Measurements from ENCODE around the gene THSD1. TPM values are rescaled to one million over a fixed set of nuclear protein-coding genes. Genes with fewer than 3 reads are reported as not detected.

The THSD1 gene
- total RNA-seq (2021) = 0.30 to 0.46 TPM (median 0.39 TPM) in 3 replicates
- percentile 34 among the genes with signal in this experiment for Bru-seq, nascent RNA
- long read RNA-seq, experiment 1, partial matches to known transcripts = 0 of 2 reads
- long read RNA-seq, experiment 1, other reads (novel, unspliced or antisense) = 1 of 2 reads
- long read RNA-seq, experiment 2 = 0 reads
- long read RNA-seq, experiment 3 = 0 reads

GRCh38 chr13:52405767-52406494 lies at the start of gene THSD1:
Gene THSD1, minus strand, starts transcription at chr13:52406172. Its CDS starts 3,572 bp downstream, at chr13:52402600.
- peak; percentile 54 for DNase-seq (ENCODE audit: low spot score)
- peaks cover 45% of the 10 kb centered on the region for H3K27me3 Mint-ChIP-seq (ENCODE audit: low read depth)
- ChIA-PET CTCF (interaction anchor here (0.6 to 5.8 kb wide), 2 partner anchors 25 to 44 kb away, joined by 4 to 35 read pairs; partner anchors contain the start of gene VPS36), POLR2A (no interaction called here)
- 0 out of 2 replicates have a peak, but pooled peaks have one; percentile 79 for TF ChIP-seq CBFB (CRISPR knock-in tag; IDR thresholded peaks at IDR 0.05; ENCODE audit: low read depth)
- peak; percentile 32; the same call in 1 of the 2 replicates for TF ChIP-seq ESRRA (CRISPR knock-in tag; IDR thresholded peaks at IDR 0.05; ENCODE audit: borderline replicate concordance)
- TF ChIP-seq E2F5 (CRISPR knock-in tag; IDR thresholded peaks at IDR 0.05) = peak; percentile 42; the same call in 1 of the 2 replicates
- TF ChIP-seq FOXP1 (CRISPR knock-in tag; IDR thresholded peaks at IDR 0.05; ENCODE audit: borderline replicate concordance) = peak; percentile 23; the same call in 1 of the 2 replicates
- TF ChIP-seq, protein P1, sequence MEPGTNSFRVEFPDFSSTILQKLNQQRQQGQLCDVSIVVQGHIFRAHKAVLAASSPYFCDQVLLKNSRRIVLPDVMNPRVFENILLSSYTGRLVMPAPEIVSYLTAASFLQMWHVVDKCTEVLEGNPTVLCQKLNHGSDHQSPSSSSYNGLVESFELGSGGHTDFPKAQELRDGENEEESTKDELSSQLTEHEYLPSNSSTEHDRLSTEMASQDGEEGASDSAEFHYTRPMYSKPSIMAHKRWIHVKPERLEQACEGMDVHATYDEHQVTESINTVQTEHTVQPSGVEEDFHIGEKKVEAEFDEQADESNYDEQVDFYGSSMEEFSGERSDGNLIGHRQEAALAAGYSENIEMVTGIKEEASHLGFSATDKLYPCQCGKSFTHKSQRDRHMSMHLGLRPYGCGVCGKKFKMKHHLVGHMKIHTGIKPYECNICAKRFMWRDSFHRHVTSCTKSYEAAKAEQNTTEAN (CRISPR knock-in tag; IDR thresholded peaks at IDR 0.05) = no peak
- 0 out of 2 replicates have a peak, but pooled peaks have one; percentile 34 for TF ChIP-seq MAX (CRISPR knock-in tag; IDR thresholded peaks at IDR 0.05)
- no peak for TF ChIP-seq CREB1 (CRISPR knock-in tag; IDR thresholded peaks at IDR 0.05)
- 0 out of 2 replicates have a peak, but pooled peaks have one; percentile 41 for TF ChIP-seq ZNF138 (CRISPR knock-in tag; conservative IDR thresholded peaks at IDR 0.05)
- TF ChIP-seq, protein P2, sequence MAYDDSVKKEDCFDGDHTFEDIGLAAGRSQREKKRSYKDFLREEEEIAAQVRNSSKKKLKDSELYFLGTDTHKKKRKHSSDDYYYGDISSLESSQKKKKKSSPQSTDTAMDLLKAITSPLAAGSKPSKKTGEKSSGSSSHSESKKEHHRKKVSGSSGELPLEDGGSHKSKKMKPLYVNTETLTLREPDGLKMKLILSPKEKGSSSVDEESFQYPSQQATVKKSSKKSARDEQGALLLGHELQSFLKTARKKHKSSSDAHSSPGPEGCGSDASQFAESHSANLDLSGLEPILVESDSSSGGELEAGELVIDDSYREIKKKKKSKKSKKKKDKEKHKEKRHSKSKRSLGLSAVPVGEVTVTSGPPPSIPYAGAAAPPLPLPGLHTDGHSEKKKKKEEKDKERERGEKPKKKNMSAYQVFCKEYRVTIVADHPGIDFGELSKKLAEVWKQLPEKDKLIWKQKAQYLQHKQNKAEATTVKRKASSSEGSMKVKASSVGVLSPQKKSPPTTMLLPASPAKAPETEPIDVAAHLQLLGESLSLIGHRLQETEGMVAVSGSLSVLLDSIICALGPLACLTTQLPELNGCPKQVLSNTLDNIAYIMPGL (CRISPR knock-in tag; IDR thresholded peaks at IDR 0.05) = 0 out of 2 replicates have a peak, but pooled peaks have one; percentile 50
- no peak for TF ChIP-seq NFYB (CRISPR knock-in tag; conservative IDR thresholded peaks at IDR 0.05; ENCODE audit: low read depth)
- TF ChIP-seq ZBTB21 (CRISPR knock-in tag; IDR thresholded peaks at IDR 0.05; ENCODE audit: borderline replicate concordance) = peak; percentile 81
- peak; percentile 80 for ATAC-seq
- no peaks in the 10 kb centered on the region for H3K36me3 Mint-ChIP-seq
- H3K27ac Mint-ChIP-seq = no peak within 1 kb of the TSS
- no peaks in the 10 kb centered on the region for H3K9me3 Mint-ChIP-seq
- H3K4me3 Mint-ChIP-seq = peak within 1 kb of the TSS; percentile 69
- H3K4me1 Mint-ChIP-seq = peaks cover 15% of the 10 kb centered on the region

GRCh38 chr13:52455677-52456041 lies 49.7 kb upstream of the THSD1 start:
- Mint-ChIP-seq H3K4me3 (peak overlapping the region; percentile 92), H3K9me3 (no peaks in the 10 kb centered on the region), H3K27me3 (ENCODE audit: low read depth) (no peaks in the 10 kb centered on the region), H3K36me3 (peaks cover 30% of the 10 kb centered on the region), H3K4me1 (peaks cover 20% of the 10 kb centered on the region), H3K27ac (no peak overlapping the region; the same call in 1 of the 2 replicates)
- peak; percentile 79 for ATAC-seq
- peak; percentile 91 for DNase-seq (ENCODE audit: low spot score)
- ChIA-PET CTCF (no interaction called here), POLR2A (no interaction called here)
- TF ChIP-seq, protein P3, sequence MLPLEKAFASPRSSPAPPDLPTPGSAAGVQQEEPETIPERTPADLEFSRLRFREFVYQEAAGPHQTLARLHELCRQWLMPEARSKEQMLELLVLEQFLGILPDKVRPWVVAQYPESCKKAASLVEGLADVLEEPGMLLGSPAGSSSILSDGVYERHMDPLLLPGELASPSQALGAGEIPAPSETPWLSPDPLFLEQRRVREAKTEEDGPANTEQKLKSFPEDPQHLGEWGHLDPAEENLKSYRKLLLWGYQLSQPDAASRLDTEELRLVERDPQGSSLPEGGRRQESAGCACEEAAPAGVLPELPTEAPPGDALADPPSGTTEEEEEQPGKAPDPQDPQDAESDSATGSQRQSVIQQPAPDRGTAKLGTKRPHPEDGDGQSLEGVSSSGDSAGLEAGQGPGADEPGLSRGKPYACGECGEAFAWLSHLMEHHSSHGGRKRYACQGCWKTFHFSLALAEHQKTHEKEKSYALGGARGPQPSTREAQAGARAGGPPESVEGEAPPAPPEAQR (CRISPR knock-in tag; IDR thresholded peaks at IDR 0.05) = no peak
- no peak for TF ChIP-seq GTF2I (CRISPR knock-in tag; conservative IDR thresholded peaks at IDR 0.05)
- no peak for TF ChIP-seq KAT7 (CRISPR knock-in tag; IDR thresholded peaks at IDR 0.05; ENCODE audit: borderline replicate concordance)
- TF ChIP-seq SP1 (CRISPR knock-in tag; conservative IDR thresholded peaks at IDR 0.05) = no peak; the same call in 1 of the 2 replicates
- peak; percentile 50; the same call in 1 of the 2 replicates for TF ChIP-seq ZNF121 (CRISPR knock-in tag; IDR thresholded peaks at IDR 0.05)
- 0 out of 2 replicates have a peak, but pooled peaks have one; percentile 24 for TF ChIP-seq TEAD1 (CRISPR knock-in tag; IDR thresholded peaks at IDR 0.05)
- peak; percentile 22 for TF ChIP-seq MAX (CRISPR knock-in tag; IDR thresholded peaks at IDR 0.05)
- TF ChIP-seq, protein P2 (CRISPR knock-in tag; IDR thresholded peaks at IDR 0.05) = peak; percentile 68; the same call in 1 of the 2 replicates
- TF ChIP-seq ZNF425 (CRISPR knock-in tag; conservative IDR thresholded peaks at IDR 0.05) = no peak
- 0 out of 2 replicates have a peak, but pooled peaks have one; percentile 32 for TF ChIP-seq CREM (CRISPR knock-in tag; IDR thresholded peaks at IDR 0.05)
- no peak for TF ChIP-seq CREB1 (CRISPR knock-in tag; IDR thresholded peaks at IDR 0.05)
